Parathyroid adenoma (tissue), 2 donors: ENCODE results near the gene QSOX1.

Experiments
- H2AFZ ChIP-seq: fragments of 300-600 bp; sonication (generic); one replicate; pipeline ENCODE4 v1.7.0; 2017; ENCODE audit warnings: antibody characterized with exemption, mild to moderate bottlenecking
- H3K27ac ChIP-seq: fragments of 300-600 bp; sonication (generic); one replicate; pipeline ENCODE4 v1.7.0; 2017
- H3K27me3 ChIP-seq: fragments of 300-600 bp; sonication (generic); one replicate; pipeline ENCODE4 v1.7.0; 2017; ENCODE audit warnings: low read length; ENCODE audit not compliant: control insufficient read depth, insufficient read depth
- H3K36me3 ChIP-seq: fragments of 300-600 bp; sonication (generic); one replicate; pipeline ENCODE4 v1.7.0; 2017; ENCODE audit warnings: low read length; ENCODE audit not compliant: control insufficient read depth, insufficient read depth
- H3K4me1 ChIP-seq: fragments of 300-600 bp; sonication (generic); one replicate; pipeline ENCODE4 v1.7.0; 2017; ENCODE audit warnings: control low read depth
- H3K4me2 ChIP-seq: fragments of 300-600 bp; sonication (generic); one replicate; pipeline ENCODE4 v1.7.0; 2017; ENCODE audit warnings: low read length
- H3K4me3 ChIP-seq: fragments of 300-600 bp; sonication (generic); one replicate; pipeline ENCODE4 v1.7.0; 2017; ENCODE audit warnings: low read depth, low read length
- H3K79me2 ChIP-seq: fragments of 300-600 bp; sonication (generic); one replicate; pipeline ENCODE4 v1.7.0; 2017; ENCODE audit warnings: control low read depth
- H3K9ac ChIP-seq: fragments of 300-600 bp; sonication (generic); one replicate; pipeline ENCODE4 v1.7.0; 2017; ENCODE audit warnings: mild to moderate bottlenecking
- H3K9me3 ChIP-seq: fragments of 300-600 bp; sonication (generic); one replicate; pipeline ENCODE4 v1.7.0; 2017; ENCODE audit warnings: low read length; ENCODE audit not compliant: control insufficient read depth
- CTCF ChIP-seq: fragments of 300-600 bp; sonication (generic); IDR thresholded peaks from one replicate; pipeline ENCODE4 v1.7.0; 2017; ENCODE audit warnings: antibody characterized with exemption, mild to moderate bottlenecking
- donor health status: primary hyperparathyroidism.

The QSOX1 gene

GRCh38 chr1:180116964-180117763 is 37.5 kb upstream of the QSOX1 start:
- H3K27ac ChIP-seq, result no peak overlapping the region
- no peak overlapping the region for H3K9ac ChIP-seq
- no peak overlapping the region for H3K4me3 ChIP-seq
- no peak for TF ChIP-seq CTCF
- no peak overlapping the region for H2AFZ ChIP-seq
- H3K9me3 ChIP-seq, result no peaks in the 10 kb centered on the region
- H3K36me3 ChIP-seq, result no peaks in the 10 kb centered on the region
- H3K4me1 ChIP-seq, result no peaks in the 10 kb centered on the region
- no peaks in the 10 kb centered on the region for H3K27me3 ChIP-seq
- no peak overlapping the region for H3K4me2 ChIP-seq
- H3K79me2 ChIP-seq, result no peaks in the 10 kb centered on the region

GRCh38 chr1:180117764-180118116 is 36.9 kb upstream of the QSOX1 start:
- no peak overlapping the region for H3K9ac ChIP-seq
- H3K79me2 ChIP-seq, result no peaks in the 10 kb centered on the region
- no peak overlapping the region for H3K27ac ChIP-seq
- H2AFZ ChIP-seq, result no peak overlapping the region
- H3K4me1 ChIP-seq, result no peaks in the 10 kb centered on the region
- no peak for TF ChIP-seq CTCF
- no peak overlapping the region for H3K4me2 ChIP-seq
- H3K27me3 ChIP-seq, result no peaks in the 10 kb centered on the region
- H3K9me3 ChIP-seq, result no peaks in the 10 kb centered on the region
- no peaks in the 10 kb centered on the region for H3K36me3 ChIP-seq
- H3K4me3 ChIP-seq, result no peak overlapping the region

GRCh38 chr1:180119837-180120236 is 34.8 kb upstream of the QSOX1 start:
- Histone ChIP-seq H3K79me2 (no peaks in the 10 kb centered on the region), H3K27me3 (no peaks in the 10 kb centered on the region), H3K36me3 (no peaks in the 10 kb centered on the region), H3K4me3 (no peak overlapping the region), H3K9ac (no peak overlapping the region), H3K27ac (no peak overlapping the region), H3K4me2 (no peak overlapping the region), H2AFZ (no peak overlapping the region), H3K4me1 (no peaks in the 10 kb centered on the region), H3K9me3 (no peaks in the 10 kb centered on the region)
- no peak for TF ChIP-seq CTCF

- TF ChIP-seq CTCF, result no peak
Observed at GRCh38 chr1:180123463-180123936, 31.2 kb upstream of the QSOX1 start.

GRCh38 chr1:180130651-180131050 is 24.0 kb upstream of the QSOX1 start:
- H3K79me2 ChIP-seq, result no peaks in the 10 kb centered on the region
- H2AFZ ChIP-seq, result no peak overlapping the region
- H3K4me2 ChIP-seq, result no peak overlapping the region
- H3K36me3 ChIP-seq, result no peaks in the 10 kb centered on the region
- no peak overlapping the region for H3K4me3 ChIP-seq
- no peak overlapping the region for H3K27ac ChIP-seq
- no peaks in the 10 kb centered on the region for H3K27me3 ChIP-seq
- H3K9me3 ChIP-seq, result no peaks in the 10 kb centered on the region
- TF ChIP-seq CTCF, result no peak
- H3K9ac ChIP-seq, result no peak overlapping the region
- no peaks in the 10 kb centered on the region for H3K4me1 ChIP-seq

More at GRCh38 chr1:180123463-180123936, 31.2 kb upstream of the QSOX1 start:
- Histone ChIP-seq H3K4me1 (no peaks in the 10 kb centered on the region), H3K27ac (no peak overlapping the region), H3K4me3 (no peak overlapping the region), H3K27me3 (no peaks in the 10 kb centered on the region), H3K36me3 (no peaks in the 10 kb centered on the region), H3K9ac (no peak overlapping the region), H2AFZ (no peak overlapping the region), H3K4me2 (no peak overlapping the region), H3K79me2 (no peaks in the 10 kb centered on the region), H3K9me3 (no peaks in the 10 kb centered on the region)
